Liver (tissue), 3 donors: ENCODE measurements around the gene MAVS.

Experiments used
- EGR1 ChIP-seq, 2 donors: IDR thresholded peaks; 2 replicates each; pipeline ENCODE4 v1.6.1; 2016 to 2018; ENCODE audit warnings: antibody characterized with exemption in 2 of 2, low read depth in 2 of 2
- JUND ChIP-seq, 2 donors: IDR thresholded peaks; 2 replicates each; pipeline ENCODE4 v1.6.1; 2016; ENCODE audit warnings: antibody characterized with exemption in 2 of 2
- MAX ChIP-seq: IDR thresholded peaks from 2 replicates; pipeline ENCODE4 v1.6.1; 2016; ENCODE audit warnings: antibody characterized with exemption
- SP1 ChIP-seq: IDR thresholded peaks from 2 replicates; pipeline ENCODE4 v1.6.1; 2018; ENCODE audit warnings: antibody characterized with exemption, mild to moderate bottlenecking
- TAF1 ChIP-seq: conservative IDR thresholded peaks from 2 replicates; pipeline ENCODE4 v1.6.1; 2016; ENCODE audit warnings: antibody characterized with exemption, mild to moderate bottlenecking
- TF ChIP-seq, protein P1 (sequence below): fragments of 150-350 bp; IDR thresholded peaks from 2 replicates; pipeline ENCODE4 v1.5.1; 2017; ENCODE audit warnings: improper control_type of control experiment, low read depth, low read length; ENCODE audit not compliant: missing input control
- donor health status: healthy.
- donor health status: healthy.

DNA sequence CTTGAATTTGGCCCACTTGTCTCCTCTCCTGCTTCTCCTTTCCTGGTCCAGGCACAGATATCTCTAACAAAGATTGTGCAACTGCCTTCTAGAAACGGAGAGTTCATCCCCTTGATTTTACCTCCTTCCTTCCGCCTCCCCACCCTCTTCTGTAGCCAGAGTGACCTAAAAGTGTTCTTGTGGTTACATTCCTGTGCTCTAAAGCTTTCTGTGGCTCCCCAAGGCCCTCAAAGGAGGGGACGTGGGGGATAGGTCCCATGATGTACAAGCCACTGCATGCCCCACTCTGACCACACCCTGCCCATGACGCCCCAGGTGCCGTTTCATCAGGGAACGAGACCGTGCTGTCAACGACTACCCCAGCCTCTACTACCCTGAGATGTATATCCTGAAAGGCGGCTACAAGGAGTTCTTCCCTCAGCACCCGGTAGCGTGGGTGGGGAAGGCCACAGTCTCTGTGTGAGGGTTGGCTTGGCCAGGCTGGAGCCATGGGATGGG is 42.3 kb upstream of the MAVS start:
- TF ChIP-seq, protein P1, sequence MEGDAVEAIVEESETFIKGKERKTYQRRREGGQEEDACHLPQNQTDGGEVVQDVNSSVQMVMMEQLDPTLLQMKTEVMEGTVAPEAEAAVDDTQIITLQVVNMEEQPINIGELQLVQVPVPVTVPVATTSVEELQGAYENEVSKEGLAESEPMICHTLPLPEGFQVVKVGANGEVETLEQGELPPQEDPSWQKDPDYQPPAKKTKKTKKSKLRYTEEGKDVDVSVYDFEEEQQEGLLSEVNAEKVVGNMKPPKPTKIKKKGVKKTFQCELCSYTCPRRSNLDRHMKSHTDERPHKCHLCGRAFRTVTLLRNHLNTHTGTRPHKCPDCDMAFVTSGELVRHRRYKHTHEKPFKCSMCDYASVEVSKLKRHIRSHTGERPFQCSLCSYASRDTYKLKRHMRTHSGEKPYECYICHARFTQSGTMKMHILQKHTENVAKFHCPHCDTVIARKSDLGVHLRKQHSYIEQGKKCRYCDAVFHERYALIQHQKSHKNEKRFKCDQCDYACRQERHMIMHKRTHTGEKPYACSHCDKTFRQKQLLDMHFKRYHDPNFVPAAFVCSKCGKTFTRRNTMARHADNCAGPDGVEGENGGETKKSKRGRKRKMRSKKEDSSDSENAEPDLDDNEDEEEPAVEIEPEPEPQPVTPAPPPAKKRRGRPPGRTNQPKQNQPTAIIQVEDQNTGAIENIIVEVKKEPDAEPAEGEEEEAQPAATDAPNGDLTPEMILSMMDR, result no peak
- TF ChIP-seq JUND (IDR thresholded peaks at IDR 0.05) (no peak), SP1 (no peak), TAF1 (no peak), MAX (no peak), EGR1 (IDR thresholded peaks at IDR 0.05; ENCODE audit: low read depth in 2 of 2) (no peak)
